K562 (cell line): ENCODE measurements around the gene PCOLCE2. TPM values are rescaled to one million over a fixed set of nuclear protein-coding genes. Genes with fewer than 3 reads are reported as not detected.

Experiments used
- ATAC-seq: fragments of 200-7000 bp; cut with Tn5 transposase; 3 replicates; pipeline ENCODE4 v1.9.1; 2020; ENCODE audit warnings: moderate library complexity
- BruUV-seq: library from RNA; stranded (reverse); fragments of 400-500 nt; replicated peaks from 2 replicates; lab custom pipeline; 2021; lab: Mats Ljungman, UMichigan
- CTCF ChIA-PET: fragments of 300-600 bp; formaldehyde crosslinking; extraction: SDS; loops from one replicate; lab custom pipeline; 2021; ENCODE audit warnings: low intra/inter-chr PET ratio; lab: Yijun Ruan, JAX
- POLR2A ChIA-PET: fragments of 300-600, 350-650 bp; sonication (Branson Sonifier 250); formaldehyde crosslinking; extraction: SDS; loops from one replicate; lab custom pipeline; 2021; ENCODE audit warnings: antibody characterized with exemption, inconsistent platforms; lab: Yijun Ruan, JAX
- DNase-seq, 4 experiments: peaks; one replicate each; pipeline versions ENCODE4 v3.0.0 to v3.0.0-alpha.2; 2011 to 2018; ENCODE audit warnings: low spot score in 3 of 4, mixed read lengths in 3 of 4; ENCODE audit errors: extremely low read depth in 1 of 4
- FAIRE-seq: peaks from 2 replicates; lab custom pipeline; 2011; peaks lifted over from hg19 to GRCh38; lab: Jason Lieb, UNC
- H2AFZ ChIP-seq: 2 replicates; pipeline ENCODE4 v1.6.0; 2011; ENCODE audit warnings: low read depth, low read length, control low read depth, inconsistent platforms
- H3K27ac ChIP-seq: fragments of 200-600 bp; 3 replicates; pipeline ENCODE4 v1.8.0; 2011; ENCODE audit warnings: low read depth, mild to moderate bottlenecking, control low read depth, inconsistent platforms, low read length, moderate library complexity, mixed read lengths; ENCODE audit errors: extremely low read depth
- H3K27me3 ChIP-seq, 2 experiments: fragments of 300-600 bp in 1 of 2; 2 replicates in 1 of 2; 3 replicates in 1 of 2; pipeline versions ENCODE4 v1.6.0 to v1.8.0; 2011; ENCODE audit warnings: inconsistent platforms in 2 of 2, low read length in 2 of 2, mild to moderate bottlenecking in 1 of 2, mixed read lengths in 1 of 2, moderate library complexity in 1 of 2; ENCODE audit not compliant: control insufficient read depth in 2 of 2, insufficient read depth in 2 of 2
- H3K36me3 ChIP-seq: fragments of 300-600 bp; 3 replicates; pipeline ENCODE4 v1.8.0; 2011; ENCODE audit warnings: mild to moderate bottlenecking, low read length, inconsistent platforms; ENCODE audit not compliant: control insufficient read depth, insufficient read depth
- H3K4me1 ChIP-seq, 2 experiments: fragments of 200-600 bp in 1 of 2; replicated peaks in 1 of 2; 2 replicates in 1 of 2; 3 replicates in 1 of 2; pipeline versions ENCODE4 v1.5.1 to v1.8.0; 2011; ENCODE audit warnings: inconsistent platforms in 2 of 2, low read length in 2 of 2, mild to moderate bottlenecking in 1 of 2, mixed read lengths in 1 of 2, moderate library complexity in 1 of 2; ENCODE audit not compliant: control insufficient read depth in 2 of 2, insufficient read depth in 2 of 2
- H3K4me2 ChIP-seq: 2 replicates; pipeline ENCODE4 v1.6.1; 2011; ENCODE audit warnings: low read length, control low read depth, inconsistent platforms, mixed read lengths; ENCODE audit not compliant: insufficient read depth
- H3K4me3 ChIP-seq: fragments of 200-600 bp; sonication (generic), shearing (Covaris generic); 2 replicates; pipeline ENCODE4 v1.5.1; 2016; ENCODE audit warnings: control low read depth, inconsistent platforms
- H3K79me2 ChIP-seq: fragments of 200-600 bp; 3 replicates; pipeline ENCODE4 v1.8.0; 2011; ENCODE audit warnings: low read length, inconsistent platforms; ENCODE audit not compliant: control insufficient read depth, insufficient read depth
- H3K9ac ChIP-seq, 2 experiments: 2 replicates each; pipeline versions ENCODE4 v1.6.0 to v1.6.1; 2011; ENCODE audit warnings: low read depth in 2 of 2, low read length in 2 of 2, control low read depth in 1 of 2, inconsistent platforms in 1 of 2, mild to moderate bottlenecking in 1 of 2, mixed read lengths in 1 of 2; ENCODE audit not compliant: insufficient read depth in 1 of 2
- H3K9me1 ChIP-seq: one replicate; pipeline ENCODE4 v1.6.0; 2011; ENCODE audit warnings: inconsistent platforms, mild to moderate bottlenecking, low read length, moderate library complexity; ENCODE audit not compliant: control insufficient read depth, insufficient read depth
- H3K9me3 ChIP-seq: replicated peaks from 2 replicates; pipeline ENCODE4 v1.5.1; 2011; ENCODE audit warnings: low read depth, low read length, inconsistent platforms; ENCODE audit not compliant: control insufficient read depth, insufficient read depth
- H4K20me1 ChIP-seq: replicated peaks from 2 replicates; pipeline ENCODE4 v1.6.1; 2011; ENCODE audit warnings: low read length, inconsistent platforms, mixed read lengths; ENCODE audit not compliant: control insufficient read depth, insufficient read depth
- BCL6 ChIP-seq: fragments of 250-450 bp; sonication (Bioruptor Pico); IDR thresholded peaks from 2 replicates; pipeline ENCODE4 v1.4.0; 2020
- C11orf30 ChIP-seq: fragments of 450-650 bp; IDR thresholded peaks from 2 replicates; pipeline ENCODE4 v1.6.1; 2016; ENCODE audit warnings: low read depth, mild to moderate bottlenecking
- CBFA2T3 ChIP-seq: fragments of 450-650 bp; IDR thresholded peaks from 2 replicates; pipeline ENCODE4 v1.6.1; 2017
- EHMT2 ChIP-seq: fragments of 450-650 bp; IDR thresholded peaks from 2 replicates; pipeline ENCODE4 v1.6.1; 2018; ENCODE audit warnings: antibody characterized with exemption
- FOS ChIP-seq: IDR thresholded peaks from 3 replicates; pipeline ENCODE4 v1.6.1; 2011; ENCODE audit not compliant: insufficient read length; ENCODE audit errors: extremely low read depth
- FOSL1 ChIP-seq: fragments of 200-800 bp; sonication (Bioruptor generic); conservative IDR thresholded peaks from 2 replicates; pipeline ENCODE4 v1.6.1; 2016; ENCODE audit warnings: missing genetic modification characterization, missing compliant biosample characterization
- HMBOX1 ChIP-seq: sonication (generic); IDR thresholded peaks from 2 replicates; pipeline ENCODE4 v1.6.1; 2016
- JUN ChIP-seq, 2 experiments: sonication (generic) in 1 of 2; formaldehyde crosslinking in 1 of 2; IDR thresholded peaks; 2 replicates each; pipeline versions ENCODE4 v1.6.1 to v1.8.0; 2012 to 2022; ENCODE audit warnings: borderline replicate concordance in 2 of 2, mild to moderate bottlenecking in 2 of 2, improper control_type of control experiment in 1 of 2, low read depth in 1 of 2, low read length in 1 of 2, missing genetic modification reagents in 1 of 2
- MAFG ChIP-seq: fragments of 450-650 bp; conservative IDR thresholded peaks from 2 replicates; pipeline ENCODE4 v1.6.1; 2016; ENCODE audit warnings: missing genetic modification characterization, missing compliant biosample characterization
- MAFK ChIP-seq: IDR thresholded peaks from 2 replicates; pipeline ENCODE4 v1.6.1; 2011; ENCODE audit warnings: low read length, improper control_type of control experiment
- PBX2 ChIP-seq, 2 experiments: IDR thresholded peaks in 1 of 2; conservative IDR thresholded peaks in 1 of 2; 2 replicates each; pipeline ENCODE4 v1.6.1; 2016; ENCODE audit warnings: low read depth in 2 of 2, mild to moderate bottlenecking in 1 of 2, missing compliant biosample characterization in 1 of 2, missing genetic modification characterization in 1 of 2, moderate library complexity in 1 of 2
- RBFOX2 ChIP-seq: fragments of 200-400 bp; formaldehyde crosslinking; IDR thresholded peaks from 2 replicates; pipeline ENCODE4 v1.6.1; 2017; ENCODE audit warnings: low read depth, mild to moderate bottlenecking, low read length, moderate library complexity
- RNF2 ChIP-seq: sonication (generic); IDR thresholded peaks from 2 replicates; pipeline ENCODE4 v1.6.1; 2016
- SMARCE1 ChIP-seq: fragments of 450-650 bp; IDR thresholded peaks from 2 replicates; pipeline ENCODE4 v1.7.1; 2016; ENCODE audit warnings: mild to moderate bottlenecking
- SOX6 ChIP-seq: fragments of 450-650 bp; IDR thresholded peaks from 2 replicates; pipeline ENCODE4 v1.6.1; 2014; ENCODE audit warnings: mild to moderate bottlenecking
- WHSC1 ChIP-seq: IDR thresholded peaks from one replicate; pipeline ENCODE4 v1.6.1; 2012; ENCODE audit warnings: low read length, control low read depth, inconsistent platforms
- ZNF316 ChIP-seq: fragments of 450-650 bp; IDR thresholded peaks from 2 replicates; pipeline ENCODE4 v1.6.1; 2016
- ZNF431 ChIP-seq: sonication (generic); formaldehyde crosslinking; IDR thresholded peaks from 2 replicates; pipeline ENCODE4 v1.8.0; 2022; ENCODE audit warnings: mild to moderate bottlenecking, missing genetic modification reagents
- WGBS: fragments of 100-300 bp; shearing (Covaris generic); methylation state at CpG from one replicate; pipeline ENCODE4 v1.1.6; 2016; ENCODE audit warnings: low coverage, mixed read lengths; ENCODE audit not compliant: insufficient coverage; ENCODE audit errors: missing lambda C conversion rate; 5-methylcytosine and 5-hydroxymethylcytosine counted together
- in situ Hi-C: fragments of 300-500 bp; cut with MboI; formaldehyde crosslinking; loops from 4 replicates; pipeline ENCODE4 v1.15.0; 2018; ENCODE audit warnings: inconsistent platforms, mixed read lengths
- intact Hi-C: fragments of 100-400 bp; cut with micrococcal nuclease; formaldehyde crosslinking; loops from 2 replicates; pipeline ENCODE4 v1.14.2; 2022
- polyA plus RNA-seq, 8 experiments: library from polyadenylated mRNA; depleted of rRNA in 4 of 8; stranded (reverse) in 5 of 8; unstranded in 3 of 8; fragments of >200 nt; fragmentation: Nextera tagmentation in 2 of 8; fragmentation: Illumina TruSeq in 1 of 8; extraction: Ambion mirVana in 2 of 8; extraction: Trizol in 1 of 8; gene quantifications; 2 replicates each; pipeline versions ENCODE4 v1.2.1 to v1.2.3, GENCODE V29; 2011 to 2014; ENCODE audit warnings: inconsistent platforms in 1 of 8, missing spikeins in 1 of 8
- total RNA-seq, 7 experiments: library from RNA; depleted of rRNA in 6 of 7; stranded (reverse); fragments of >200 nt in 6 of 7; fragmentation: Illumina TruSeq in 2 of 7; extraction: Trizol in 2 of 7; gene quantifications; 2 replicates each; pipeline versions ENCODE4 v1.2.1 to v1.2.3, GENCODE V29; 2011 to 2021; ENCODE audit warnings: low replicate concordance in 1 of 7
- TF ChIP-seq, protein P1 (sequence below): fragments of 450-650 bp; IDR thresholded peaks from 2 replicates; pipeline ENCODE4 v1.6.1; 2016

Gene PCOLCE2
- total and polyA plus RNA-seq, 9 of the 15 experiments (the other 6 are each of a cell fraction or from before 2014, with no cell fraction given) = 0.18 to 1.2 (median 0.65) TPM

- no peak for TF ChIP-seq RBFOX2
- TF ChIP-seq, all 486 proteins: peak for 2
Measured at GRCh38 chr3:142888099-142888480, 793 bp downstream of the PCOLCE2 start (continued).

DNA sequence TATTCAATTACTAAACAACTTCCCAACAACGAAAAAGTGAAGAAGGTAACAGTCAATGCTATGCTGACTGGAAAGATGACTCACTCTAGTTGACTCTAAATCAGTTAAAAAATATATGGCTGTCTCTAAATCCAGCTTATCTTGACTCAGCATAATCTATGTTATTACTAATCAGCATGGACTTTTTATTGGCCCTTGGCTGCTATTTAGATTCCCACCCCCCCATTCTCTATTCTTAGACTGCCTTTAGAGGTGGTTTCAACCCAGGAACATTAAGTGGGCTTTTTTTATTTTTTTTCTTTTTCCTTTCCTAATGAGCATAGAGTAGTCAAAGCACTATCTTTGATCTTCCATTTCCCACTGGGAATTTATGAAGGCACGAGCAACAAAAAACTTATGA, 1.9 kb downstream of the PCOLCE2 start:
- FAIRE-seq = no peak
- Histone ChIP-seq H2AFZ (no peak overlapping the region), H3K4me3 (no peak overlapping the region), H3K27me3 (peaks cover 0 to 11% of the 10 kb centered on the region in 2 experiments; a peak in 1 of 5 replicates), H3K36me3 (no peaks in the 10 kb centered on the region), H4K20me1 (no peaks in the 10 kb centered on the region), H3K9me1 (no peaks in the 10 kb centered on the region), H3K9me3 (no peaks in the 10 kb centered on the region), H3K27ac (no peak overlapping the region), H3K79me2 (no peaks in the 10 kb centered on the region), H3K9ac (no peak overlapping the region), H3K4me1 (peaks cover 5 to 14% of the 10 kb centered on the region in 2 experiments; a peak in 3 of 5 replicates), H3K4me2 (no peak overlapping the region)
- ChIA-PET POLR2A (no interaction called here), CTCF (no interaction called here)
- no TSS peak for BruUV-seq
- intact Hi-C loops (loop anchor here (5.0 kb wide), 1 partner anchor 35 kb away; no protein-coding TSS in a partner anchor), in situ Hi-C loops (no loop called here)
- ATAC-seq = no peak
- peak; percentile 16 to 41 (median 36) for DNase-seq
- 6% methylated on average over 2 of the region's 2 CpGs for WGBS
- TF ChIP-seq MAFK = peak; percentile 80
- TF ChIP-seq FOSL1 (tag) = peak; percentile 95
- 0 out of 2 replicates have a peak, but pooled peaks have one; percentile 19 for TF ChIP-seq SOX6
- TF ChIP-seq WHSC1 = no peak
- TF ChIP-seq EHMT2 = peak; percentile 72
- TF ChIP-seq, protein P1, sequence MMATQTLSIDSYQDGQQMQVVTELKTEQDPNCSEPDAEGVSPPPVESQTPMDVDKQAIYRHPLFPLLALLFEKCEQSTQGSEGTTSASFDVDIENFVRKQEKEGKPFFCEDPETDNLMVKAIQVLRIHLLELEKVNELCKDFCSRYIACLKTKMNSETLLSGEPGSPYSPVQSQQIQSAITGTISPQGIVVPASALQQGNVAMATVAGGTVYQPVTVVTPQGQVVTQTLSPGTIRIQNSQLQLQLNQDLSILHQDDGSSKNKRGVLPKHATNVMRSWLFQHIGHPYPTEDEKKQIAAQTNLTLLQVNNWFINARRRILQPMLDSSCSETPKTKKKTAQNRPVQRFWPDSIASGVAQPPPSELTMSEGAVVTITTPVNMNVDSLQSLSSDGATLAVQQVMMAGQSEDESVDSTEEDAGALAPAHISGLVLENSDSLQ = peak; percentile 39; the same call in 1 of the 2 replicates
- peak; percentile 21 for TF ChIP-seq FOS
- peak; percentile 77 for TF ChIP-seq SMARCE1
- TF ChIP-seq RNF2 = no peak
- peak; percentile 36; the same call in 1 of the 2 replicates for TF ChIP-seq CBFA2T3
- no peak for TF ChIP-seq PBX2 (CRISPR knock-in tag; IDR thresholded peaks at IDR 0.05; ENCODE audit: low read depth)
- TF ChIP-seq PBX2 (tag; conservative IDR thresholded peaks at IDR 0.05; ENCODE audit: low read depth) = peak; percentile 71
- TF ChIP-seq ZNF431 (CRISPR knock-in tag) = no peak
- peak; percentile 75 for TF ChIP-seq JUN (IDR thresholded peaks at IDR 0.05; ENCODE audit: borderline replicate concordance, low read depth, low read length)
- no peak for TF ChIP-seq JUN (CRISPR knock-in tag; IDR thresholded peaks at IDR 0.05; ENCODE audit: borderline replicate concordance)
- TF ChIP-seq HMBOX1 = peak; percentile 68
- TF ChIP-seq C11orf30 = peak; percentile 94
- TF ChIP-seq BCL6 (CRISPR knock-in tag) = no peak
- peak; percentile 93 for TF ChIP-seq MAFG (tag)
- TF ChIP-seq ZNF316 = peak; percentile 97
